NCI-H128 (cell line): ENCODE measurements around the gene CR1.
"Not testable (repeated sequence)": the region's sequence is repeated elsewhere in the genome, so short reads cannot be mapped to it uniquely, and the experiment has no call there.

Experiments used
- DNase-seq: peaks from one replicate; lab custom pipeline; 2025; ENCODE audit not compliant: unreplicated experiment; lab: John Stamatoyannopoulos, UW

CR1 gene

GRCh38 chr1:207495801-207496792, at the start of gene CR1:
Gene CR1 (plus strand): TSS chr1:207496157. CDS start chr1:207496268, 111 bp downstream.
- no peak for DNase-seq

- no peak for DNase-seq
These were observed 42.3 kb upstream of the CR1 start for GRCh38 chr1:207453710-207454045.

- DNase-seq = peak; percentile 10
These were observed 41.7 kb upstream of the CR1 start, which contains the start of gene CR2 for GRCh38 chr1:207454046-207454964. Gene CR2 (plus strand): TSS chr1:207454328. CDS start chr1:207454419, 91 bp downstream.

DNA sequence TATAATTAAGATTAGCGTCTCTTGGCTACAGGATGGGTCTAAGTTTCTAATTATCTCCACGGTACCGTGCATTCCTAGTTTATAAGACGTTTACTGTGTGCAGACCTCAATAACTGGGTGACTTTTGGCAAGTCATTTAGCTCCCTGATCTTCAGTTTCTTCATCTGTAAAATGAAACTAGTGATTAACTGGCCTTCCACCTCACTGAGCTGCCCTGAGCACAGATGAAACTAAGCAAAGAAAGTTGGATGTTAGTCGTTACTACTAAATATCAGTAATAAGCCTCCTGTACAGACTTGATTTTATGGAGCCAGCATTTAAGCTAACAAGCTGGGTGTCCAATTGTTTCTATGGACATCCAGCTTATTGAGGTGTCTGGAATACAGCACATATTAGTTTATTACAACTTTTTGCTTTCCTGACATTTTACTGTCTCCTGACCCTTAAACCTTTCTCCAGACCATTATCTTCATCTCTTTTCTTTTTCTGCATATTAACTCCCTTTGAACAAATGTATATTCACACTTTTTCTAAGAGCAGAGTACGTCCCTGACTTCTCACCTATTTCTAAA, 40.7 kb upstream of the CR1 start:
- DNase-seq = no peak

DNA sequence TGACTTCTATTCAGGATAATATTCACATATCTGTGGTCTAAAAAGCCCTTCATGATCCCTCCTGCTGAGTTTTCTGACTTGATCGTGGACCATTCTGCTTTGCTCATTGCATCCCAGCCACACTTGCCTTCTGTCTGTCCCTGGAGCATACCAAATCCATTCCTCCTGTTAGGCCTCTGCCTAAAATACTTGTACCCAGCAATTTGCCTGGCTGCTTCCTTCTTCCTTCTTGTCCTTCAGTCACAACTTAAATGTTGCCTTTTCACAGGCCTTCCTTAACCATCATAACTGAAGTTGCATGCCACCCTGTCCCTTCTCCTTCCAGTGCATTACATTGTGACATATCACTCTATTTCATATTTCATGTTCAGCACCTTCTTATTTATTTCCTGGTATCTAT, 37.5 kb upstream of the CR1 start:
- no peak for DNase-seq

DNA sequence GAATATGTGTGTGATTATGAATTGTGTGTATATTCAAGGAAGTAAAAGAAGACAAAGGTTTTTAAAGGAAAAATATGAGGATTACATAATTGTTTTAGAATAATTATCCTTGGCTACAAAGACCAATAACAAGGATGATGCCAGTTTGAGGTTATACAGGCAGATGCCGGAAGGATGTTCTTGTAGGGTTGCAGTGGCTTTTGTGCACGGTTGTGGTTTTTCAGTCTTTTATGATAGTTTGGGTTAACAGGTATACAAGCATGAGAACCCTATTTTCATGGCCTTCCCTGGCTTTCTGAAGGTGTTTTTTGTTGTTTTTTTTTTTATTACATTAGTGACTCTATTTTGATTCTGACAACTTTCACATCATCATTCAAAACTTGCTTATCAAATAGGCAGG, 36.9 kb upstream of the CR1 start:
- no peak for DNase-seq

DNA sequence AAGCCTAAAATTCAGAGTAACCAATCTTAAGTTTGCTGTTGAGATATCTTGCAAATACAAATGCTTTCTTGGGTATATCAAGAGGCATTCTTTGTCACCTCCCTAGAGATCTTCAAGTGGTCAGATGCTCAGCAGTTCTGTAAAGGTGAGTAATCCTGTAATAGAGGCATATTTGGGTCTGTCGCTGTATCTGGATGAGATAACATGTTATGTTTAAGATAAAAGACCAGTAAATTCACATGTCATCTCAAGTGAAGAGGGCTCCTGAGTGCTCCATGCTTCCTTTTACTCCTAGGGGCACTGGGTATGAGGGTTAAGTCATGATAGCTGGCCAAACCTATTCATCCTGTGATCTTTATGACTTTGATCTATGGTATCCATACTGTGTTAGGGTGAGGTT, 34.3 kb upstream of the CR1 start:
- DNase-seq = no peak

DNA sequence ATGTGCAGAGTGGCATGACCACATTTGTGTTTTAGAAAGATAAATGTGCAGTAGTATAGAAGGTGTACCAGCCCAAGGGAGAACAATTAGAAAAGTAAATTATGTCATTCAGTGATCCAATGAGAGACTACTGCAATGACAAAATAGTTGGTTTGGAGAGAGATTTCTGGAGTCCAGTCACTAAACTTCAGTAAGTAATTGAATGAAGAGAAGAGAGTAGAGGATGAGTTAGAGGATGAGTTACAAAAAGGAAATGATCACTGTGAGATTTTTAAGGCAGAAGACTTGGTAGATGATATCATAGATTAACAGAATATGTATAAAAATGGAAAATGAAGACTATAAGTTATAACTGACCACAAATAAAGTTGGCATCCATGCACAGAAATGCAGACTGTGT, 33.4 kb upstream of the CR1 start:
- no peak for DNase-seq

DNA sequence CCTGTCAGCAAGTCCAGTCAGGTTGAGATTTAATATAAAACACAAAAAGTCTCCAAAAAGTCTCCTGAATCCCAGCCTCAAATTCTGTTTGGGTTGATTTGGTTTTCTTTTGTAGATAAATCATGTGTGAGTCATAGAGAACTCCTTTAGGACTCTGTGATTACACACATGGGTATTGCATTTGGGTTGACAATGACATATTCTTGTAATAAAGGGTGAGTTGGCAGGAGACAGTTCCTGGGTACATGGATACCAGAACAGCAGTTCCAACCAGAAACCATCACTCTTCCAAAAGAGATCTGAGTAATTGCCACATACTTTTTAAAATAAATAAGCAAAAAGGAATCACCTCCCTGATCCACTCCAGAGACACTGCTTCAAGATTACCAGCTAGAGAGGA, 32.9 kb upstream of the CR1 start:
- DNase-seq = no peak

DNA sequence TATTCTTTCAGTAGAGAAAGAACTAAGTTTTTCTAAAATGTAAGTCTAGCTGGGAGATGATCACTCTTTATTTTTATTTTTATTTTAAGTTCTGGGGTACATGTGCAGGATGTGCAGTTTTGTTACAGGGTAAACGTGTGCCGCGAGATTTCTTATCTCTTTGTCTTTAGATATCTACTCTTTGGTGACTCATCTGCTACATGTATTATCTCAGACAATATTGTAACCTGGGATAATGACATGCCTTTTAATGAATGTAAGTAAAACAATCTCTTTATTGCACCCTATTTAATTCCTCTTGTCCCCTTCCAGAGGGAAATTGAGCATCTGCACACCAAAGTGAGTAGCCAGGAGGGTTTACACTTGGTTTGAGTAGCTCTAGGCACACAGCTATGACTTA, 32.4 kb upstream of the CR1 start:
- DNase-seq = no peak

GRCh38 chr1:207470927-207471326, 25.0 kb upstream of the CR1 start:
- no peak for DNase-seq

DNA sequence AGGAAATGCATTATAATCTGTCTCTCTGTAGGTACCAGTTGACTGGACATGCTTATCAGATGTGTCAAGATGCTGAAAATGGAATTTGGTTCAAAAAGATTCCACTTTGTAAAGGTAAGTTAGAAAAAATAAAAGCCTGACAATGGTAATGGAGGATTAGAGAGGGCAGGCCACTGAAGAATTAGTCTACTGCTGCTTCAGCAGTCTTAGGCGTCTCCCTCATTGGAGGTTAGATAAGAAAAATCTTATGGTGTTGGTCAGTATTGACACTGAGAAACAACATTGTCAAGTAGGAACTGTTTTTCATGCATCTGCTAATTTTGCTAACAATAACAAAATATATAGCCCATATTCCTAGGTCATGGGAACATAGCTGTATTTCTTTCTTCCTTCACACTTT, 21.7 kb upstream of the CR1 start:
- DNase-seq = no peak

DNA sequence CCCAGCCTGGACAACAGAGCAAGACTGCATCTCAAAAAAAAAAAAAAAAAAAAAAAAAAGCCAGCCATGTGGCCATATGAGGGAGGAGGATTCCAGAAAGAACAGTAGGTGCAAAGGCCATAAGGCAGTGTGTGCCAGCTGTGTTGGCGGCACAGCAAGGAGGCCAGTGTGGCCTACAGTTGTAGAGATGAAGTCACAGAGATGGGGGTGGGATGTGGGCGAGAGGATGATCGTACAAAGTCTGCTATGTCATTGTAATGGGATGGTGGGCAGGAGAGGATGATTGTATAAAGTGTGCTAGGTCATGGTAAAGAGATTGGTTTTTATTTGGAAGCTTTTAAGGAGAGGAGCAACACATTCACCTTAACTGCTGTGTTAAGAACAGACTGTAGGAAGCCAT, 9.8 kb upstream of the CR1 start:
- DNase-seq = no peak

DNA sequence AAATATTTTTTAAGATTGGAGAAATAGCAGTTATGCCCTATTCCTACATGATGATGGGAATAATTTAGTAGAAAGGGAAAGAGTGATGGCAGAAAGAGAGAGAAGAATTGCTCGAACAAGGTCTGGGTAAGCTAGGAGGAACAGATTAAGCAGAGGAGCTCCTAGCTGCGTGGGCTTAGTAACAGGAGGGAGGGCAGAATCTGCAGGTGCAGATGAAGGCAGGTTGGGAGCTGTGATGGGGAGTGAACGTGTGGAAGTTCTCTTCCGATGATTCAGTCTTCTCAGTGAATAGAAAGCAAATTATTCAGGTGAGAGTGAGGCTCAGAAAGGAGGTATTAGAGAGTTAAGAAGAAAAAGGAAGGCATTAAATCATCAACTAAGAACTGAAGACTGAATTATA, 8.3 kb upstream of the CR1 start:
- DNase-seq = no peak

- DNase-seq = no peak
These were observed 2.7 kb upstream of the CR1 start for GRCh38 chr1:207493212-207493611.

- no peak for DNase-seq
These were observed 1.8 kb upstream of the CR1 start for GRCh38 chr1:207494171-207494570.

- not testable (repeated sequence) for DNase-seq
These were observed 676 bp upstream of the CR1 start for GRCh38 chr1:207495281-207495680.

DNA sequence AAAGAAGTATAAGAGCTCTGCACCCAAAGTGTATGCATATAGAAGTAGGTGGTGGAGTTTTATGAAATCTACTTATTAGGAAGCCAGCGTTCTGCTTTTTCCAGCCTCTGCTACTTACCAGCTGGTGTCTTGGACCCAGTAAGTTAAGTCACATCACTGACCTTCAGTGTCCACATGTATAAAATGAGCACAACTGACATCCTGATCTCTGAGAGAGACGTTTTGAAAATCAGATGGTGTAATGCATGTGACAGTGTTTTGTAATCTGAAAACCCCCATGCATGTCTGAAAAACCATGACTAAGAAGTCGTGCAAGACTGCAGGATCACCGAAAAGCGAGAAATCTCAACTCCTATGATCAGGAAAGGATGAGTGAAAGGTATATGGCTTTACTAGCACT, 2.0 kb downstream of the CR1 start:
- DNase-seq = no peak

- DNase-seq = peak; percentile 56
These were observed 3.6 kb downstream of the CR1 start for GRCh38 chr1:207499573-207499972.

GRCh38 chr1:207500306-207500705, 4.3 kb downstream of the CR1 start:
- DNase-seq = no peak

GRCh38 chr1:207501071-207501470, 5.1 kb downstream of the CR1 start:
- DNase-seq = no peak
